ENCODE results near the gene COMT. TPM values are rescaled to one million over a fixed set of nuclear protein-coding genes. Genes with fewer than 3 reads are reported as not detected.

Gene COMT
- total RNA-seq, 1 experiment from 2014 or later: 109 TPM

GRCh38 chr22:20011993-20012740, 70.6 kb downstream of the COMT start:
- CTCF ChIA-PET: interaction anchor here (1.8 kb wide), 1 partner anchor 42 kb away, joined by 7 read pairs; no protein-coding TSS in a partner anchor
- POLR2A ChIA-PET: no interaction called here

More at GRCh38 chr22:20011993-20012740, 70.6 kb downstream of the COMT start:
- Histone ChIP-seq H3K9me2 (ENCODE audit: insufficient read depth) (no peaks in the 10 kb centered on the region), H2AFZ (ENCODE audit: low read depth, low read length, poor library complexity, severe bottlenecking) (no peak overlapping the region), H3K9me3 (ENCODE audit: control insufficient read depth in 1 of 2, insufficient read depth in 1 of 2, low read depth in 1 of 2, low read length in 2 of 2) (no peaks in the 10 kb centered on the region), H3K4me2 (ENCODE audit: low read length) (no peak overlapping the region), H3K79me2 (ENCODE audit: insufficient read depth, low read length) (no peaks in the 10 kb centered on the region), H3K9ac (ENCODE audit: low read length) (no peak overlapping the region), H3K4me1 (ENCODE audit: control insufficient read depth in 1 of 2, insufficient read depth in 2 of 2, low read length in 2 of 2) (peaks cover 11 to 23% of the 10 kb centered on the region in 2 experiments; a peak in 3 of 4 replicates), H3K27ac (ENCODE audit: low read depth, low read length) (no peak overlapping the region), H4K20me1 (ENCODE audit: insufficient read depth) (no peaks in the 10 kb centered on the region), H3K36me3 (ENCODE audit: control insufficient read depth in 1 of 2, insufficient read depth in 2 of 2, low read length in 2 of 2) (no peaks in the 10 kb centered on the region), H3K27me3 (ENCODE audit: insufficient read depth, low read length) (no peaks in the 10 kb centered on the region), H3K4me3 (replicated peaks in 1 of 2; ENCODE audit: low read depth in 1 of 2, low read length in 2 of 2) (no peak overlapping the region)
- TF ChIP-seq POLR2AphosphoS5 (IDR thresholded peaks at IDR 0.05; ENCODE audit: low read depth, low read length) (no peak), EZH2 (IDR thresholded peaks at IDR 0.05) (no peak), REST (IDR thresholded peaks at IDR 0.05; ENCODE audit: low read depth) (no peak), FOSL1 (IDR thresholded peaks at IDR 0.05; ENCODE audit: low read depth) (no peak), CEBPB (IDR thresholded peaks at IDR 0.05; ENCODE audit: low read depth) (no peak), EZH2phosphoT487 (IDR thresholded peaks at IDR 0.05; ENCODE audit: borderline replicate concordance) (no peak), TCF7L2 (IDR thresholded peaks at IDR 0.05; ENCODE audit: borderline replicate concordance, extremely low read depth, insufficient read depth, insufficient read length) (no peak), POLR2A (IDR thresholded peaks at IDR 0.05; ENCODE audit: borderline replicate concordance, extremely low read depth, insufficient read depth, insufficient read length) (no peak), YY1 (IDR thresholded peaks at IDR 0.05; ENCODE audit: extremely low read depth, insufficient replicate concordance, low read depth, low read length) (no peak)
- TF ChIP-seq, protein P1, sequence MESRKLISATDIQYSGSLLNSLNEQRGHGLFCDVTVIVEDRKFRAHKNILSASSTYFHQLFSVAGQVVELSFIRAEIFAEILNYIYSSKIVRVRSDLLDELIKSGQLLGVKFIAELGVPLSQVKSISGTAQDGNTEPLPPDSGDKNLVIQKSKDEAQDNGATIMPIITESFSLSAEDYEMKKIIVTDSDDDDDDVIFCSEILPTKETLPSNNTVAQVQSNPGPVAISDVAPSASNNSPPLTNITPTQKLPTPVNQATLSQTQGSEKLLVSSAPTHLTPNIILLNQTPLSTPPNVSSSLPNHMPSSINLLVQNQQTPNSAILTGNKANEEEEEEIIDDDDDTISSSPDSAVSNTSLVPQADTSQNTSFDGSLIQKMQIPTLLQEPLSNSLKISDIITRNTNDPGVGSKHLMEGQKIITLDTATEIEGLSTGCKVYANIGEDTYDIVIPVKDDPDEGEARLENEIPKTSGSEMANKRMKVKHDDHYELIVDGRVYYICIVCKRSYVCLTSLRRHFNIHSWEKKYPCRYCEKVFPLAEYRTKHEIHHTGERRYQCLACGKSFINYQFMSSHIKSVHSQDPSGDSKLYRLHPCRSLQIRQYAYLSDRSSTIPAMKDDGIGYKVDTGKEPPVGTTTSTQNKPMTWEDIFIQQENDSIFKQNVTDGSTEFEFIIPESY (IDR thresholded peaks at IDR 0.05; ENCODE audit: extremely low read depth, insufficient replicate concordance, low read length): no peak
- TF ChIP-seq, protein P2, sequence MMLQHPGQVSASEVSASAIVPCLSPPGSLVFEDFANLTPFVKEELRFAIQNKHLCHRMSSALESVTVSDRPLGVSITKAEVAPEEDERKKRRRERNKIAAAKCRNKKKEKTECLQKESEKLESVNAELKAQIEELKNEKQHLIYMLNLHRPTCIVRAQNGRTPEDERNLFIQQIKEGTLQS (IDR thresholded peaks at IDR 0.05): no peak
- TF ChIP-seq, protein P3, sequence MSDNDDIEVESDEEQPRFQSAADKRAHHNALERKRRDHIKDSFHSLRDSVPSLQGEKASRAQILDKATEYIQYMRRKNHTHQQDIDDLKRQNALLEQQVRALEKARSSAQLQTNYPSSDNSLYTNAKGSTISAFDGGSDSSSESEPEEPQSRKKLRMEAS (IDR thresholded peaks at IDR 0.05): no peak
- DNase-seq (ENCODE audit: low read depth, low spot score) (no peak), ATAC-seq (no peak)
- BruUV-seq (replicated peaks): no TSS peak
- RAD21 ChIA-PET (ENCODE audit: low non-redundant PET in 1 of 2, low total read pairs in 2 of 2, uncharacterized antibody in 2 of 2, unreplicated experiment in 2 of 2): no interaction called here
- intact Hi-C loops (cut with micrococcal nuclease): loop anchor here (5.0 kb wide), 1 partner anchor 40 kb away; no protein-coding TSS in a partner anchor
